Naive thymus-derived CD4-positive, alpha-beta T cell (primary cell): ENCODE measurements around the gene CDH24. TPM values are rescaled to one million over a fixed set of nuclear protein-coding genes. Genes with fewer than 3 reads are reported as not detected.
A peak's percentile ranks its signal among the peaks of the same experiment; 100 is the strongest.
"Not testable (repeated sequence)": the region's sequence is repeated elsewhere in the genome, so short reads cannot be mapped to it uniquely, and the experiment has no call there.

Experiments
- ATAC-seq: fragments of 150-1000 bp; cut with Tn5 transposase; 2 replicates; pipeline ENCODE4 v1.10.0; 2021; ENCODE audit warnings: mild to moderate bottlenecking, moderate library complexity
- CTCF ChIA-PET: fragments of 350-600 bp; sonication (Branson Sonifier 250); formaldehyde crosslinking; loops from one replicate; lab custom pipeline; 2021; ENCODE audit warnings: antibody characterized with exemption; lab: Charles Lee
- POLR2A ChIA-PET: fragments of 350-600 bp; sonication (Branson Sonifier 250); formaldehyde crosslinking; loops from one replicate; lab custom pipeline; 2021; ENCODE audit warnings: antibody characterized with exemption, inconsistent platforms; lab: Charles Lee
- DNase-seq, 9 donors: peaks; one replicate each; pipeline versions ENCODE4 v3.0.0 to v3.0.0-alpha.2; 2020 to 2022; ENCODE audit warnings: mixed read lengths in 1 of 9
- H3K27ac ChIP-seq: one replicate; pipeline ENCODE4 v1.7.0; 2013; ENCODE audit warnings: mild to moderate bottlenecking, low read depth, low read length, moderate library complexity
- H3K27me3 ChIP-seq, 2 donors: one replicate each; pipeline ENCODE4 v1.7.0; 2013; ENCODE audit warnings: low read length in 2 of 2, mild to moderate bottlenecking in 2 of 2, moderate library complexity in 2 of 2; ENCODE audit not compliant: control insufficient read depth in 2 of 2, insufficient read depth in 2 of 2
- H3K36me3 ChIP-seq, 3 experiments: 1 replicate in 2 of 3; 2 replicates in 1 of 3; pipeline ENCODE4 v1.7.0; 2013; ENCODE audit warnings: low read length in 3 of 3, mild to moderate bottlenecking in 3 of 3, moderate library complexity in 1 of 3; ENCODE audit not compliant: insufficient read depth in 3 of 3, control insufficient read depth in 2 of 3
- H3K4me1 ChIP-seq, 2 donors: one replicate each; pipeline ENCODE4 v1.7.0; 2013; ENCODE audit warnings: low read length in 2 of 2, mild to moderate bottlenecking in 2 of 2, moderate library complexity in 1 of 2; ENCODE audit not compliant: control insufficient read depth in 2 of 2, insufficient read depth in 2 of 2
- H3K4me3 ChIP-seq: 2 replicates; pipeline ENCODE4 v1.7.0; 2013; ENCODE audit warnings: mild to moderate bottlenecking, low read length
- H3K9me3 ChIP-seq, 3 experiments: 1 replicate in 2 of 3; 2 replicates in 1 of 3; pipeline ENCODE4 v1.7.0; 2013; ENCODE audit warnings: low read length in 3 of 3; ENCODE audit not compliant: control insufficient read depth in 2 of 3
- H3K27ac Mint-ChIP-seq, 9 donors: one replicate each; pipeline ENCODE4 v1.8.0; 2020 to 2022; ENCODE audit warnings: mixed read lengths in 9 of 9, mild to moderate bottlenecking in 8 of 9, moderate library complexity in 5 of 9, inconsistent platforms in 2 of 9
- H3K27me3 Mint-ChIP-seq, 5 donors: one replicate each; pipeline ENCODE4 v1.8.0; 2021 to 2022; ENCODE audit warnings: mixed read lengths in 5 of 5, mild to moderate bottlenecking in 1 of 5
- H3K36me3 Mint-ChIP-seq, 5 donors: one replicate each; pipeline ENCODE4 v1.8.0; 2020 to 2022; ENCODE audit warnings: mixed read lengths in 5 of 5, mild to moderate bottlenecking in 3 of 5, inconsistent platforms in 1 of 5
- H3K4me1 Mint-ChIP-seq, 7 donors: one replicate each; pipeline ENCODE4 v1.8.0; 2020 to 2022; ENCODE audit warnings: mixed read lengths in 7 of 7, mild to moderate bottlenecking in 3 of 7, inconsistent platforms in 1 of 7
- H3K4me3 Mint-ChIP-seq, 10 donors: one replicate each; pipeline ENCODE4 v1.8.0; 2020 to 2022; ENCODE audit warnings: mild to moderate bottlenecking in 10 of 10, mixed read lengths in 10 of 10, moderate library complexity in 6 of 10, inconsistent platforms in 2 of 10
- H3K9me3 Mint-ChIP-seq, 11 donors: one replicate each; pipeline ENCODE4 v1.8.0; 2020 to 2022; ENCODE audit warnings: mixed read lengths in 11 of 11, mild to moderate bottlenecking in 4 of 11, inconsistent platforms in 1 of 11, moderate library complexity in 1 of 11
- intact Hi-C, 2 donors: fragments of 100-400 bp; cut with micrococcal nuclease; formaldehyde crosslinking; loops; one replicate each; pipeline ENCODE4 v1.15.1; 2023
- polyA plus RNA-seq, 2 donors: library from polyadenylated mRNA; unstranded; fragments of 300-500 nt; fragmentation: Illumina TruSeq; gene quantifications; one replicate each; pipeline ENCODE4 v1.2.3, GENCODE V29; 2021
- total RNA-seq, 6 experiments: library from RNA in 5 of 6; stranded (reverse) in 5 of 6; gene quantifications; 1 replicate in 5 of 6; 2 replicates in 1 of 6; pipeline ENCODE4 v1.2.3 and lab custom pipeline; 2021 to 2026

Gene CDH24
- total and polyA plus RNA-seq, 7 experiments from 2014 or later, result 0.30 to 3.7 (median 1.7) TPM

DNA sequence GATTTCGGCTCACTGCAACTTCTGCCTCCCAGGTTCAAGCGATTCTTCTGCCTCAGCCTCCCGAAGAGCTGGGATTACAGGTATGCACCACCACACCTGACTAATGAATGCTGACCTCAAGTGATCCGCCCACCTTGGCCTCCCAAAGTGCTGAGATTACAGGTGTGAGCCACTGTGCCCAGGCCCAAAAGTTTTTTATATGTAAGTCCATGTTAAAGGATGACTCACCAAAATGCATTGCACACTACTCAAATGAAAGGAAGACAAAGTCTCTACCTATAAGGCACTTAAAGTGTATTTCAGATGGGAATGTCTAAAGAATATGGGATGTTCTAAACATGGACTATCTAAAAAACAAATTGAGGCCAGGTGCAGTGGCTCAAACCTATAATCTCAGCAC lies 53.0 kb downstream of the CDH24 start:
- ChIA-PET CTCF (interaction anchor here (1.0 kb wide), 1 partner anchor 52 kb away, joined by 4 read pairs; no protein-coding TSS in a partner anchor), POLR2A (interaction anchor here (0.7 kb wide), 1 partner anchor 16 kb away, joined by 3 read pairs; no protein-coding TSS in a partner anchor)
- ATAC-seq, H3K27me3 Mint-ChIP-seq, H3K36me3 ChIP-seq, DNase-seq, H3K4me3 ChIP-seq, H3K36me3 Mint-ChIP-seq, H3K27ac ChIP-seq, H3K9me3 Mint-ChIP-seq, H3K9me3 ChIP-seq, intact Hi-C loops, H3K27me3 ChIP-seq, H3K27ac Mint-ChIP-seq: not testable (repeated sequence)
- H3K4me1 Mint-ChIP-seq, result peaks cover 12 to 42% (median 33%) of the 10 kb centered on the region in 7 donors
- peak overlapping the region in 1 of 10 donors; percentile 25 for H3K4me3 Mint-ChIP-seq
- peaks cover 6 to 20% of the 10 kb centered on the region in 2 donors for H3K4me1 ChIP-seq

DNA sequence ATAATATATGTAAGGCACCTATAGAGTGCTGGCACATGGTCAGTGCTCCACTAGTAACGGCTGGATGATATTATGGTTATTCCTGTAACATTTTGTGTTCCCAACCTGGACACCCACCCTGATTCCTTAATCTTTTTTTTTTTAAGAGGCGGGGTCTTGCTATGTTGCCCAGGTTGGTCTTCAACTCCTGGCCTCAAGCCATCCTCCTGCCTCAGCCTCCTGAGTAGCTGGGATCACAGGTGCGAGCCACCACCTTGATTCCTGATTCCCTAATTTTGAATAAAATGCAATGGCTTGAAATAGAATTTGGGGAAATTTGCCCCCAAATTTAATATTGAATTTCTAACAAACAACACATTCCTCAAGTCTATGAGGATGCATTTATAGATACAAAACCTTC lies 54.7 kb downstream of the CDH24 start:
- Mint-ChIP-seq H3K27me3 (no peaks in the 10 kb centered on the region), H3K36me3 (peaks cover 0 to 5% (median 0%) of the 10 kb centered on the region in 5 donors), H3K9me3 (no peaks in the 10 kb centered on the region), H3K4me3 (no peak overlapping the region), H3K4me1 (peaks cover 4 to 26% (median 21%) of the 10 kb centered on the region in 7 donors), H3K27ac (no peak overlapping the region)
- H3K27ac ChIP-seq, result no peak overlapping the region
- H3K9me3 ChIP-seq, result no peaks in the 10 kb centered on the region
- peaks cover 0 to 10% (median 0%) of the 10 kb centered on the region in 3 experiments for H3K36me3 ChIP-seq
- intact Hi-C loops, result no loop called here
- ChIA-PET POLR2A (interaction anchor here (0.6 kb wide), 1 partner anchor 471 kb away, joined by 4 read pairs; no protein-coding TSS in a partner anchor), CTCF (no interaction called here)
- H3K4me3 ChIP-seq, result no peak overlapping the region
- no peak for DNase-seq
- ATAC-seq, result no peak
- H3K27me3 ChIP-seq, result no peaks in the 10 kb centered on the region
- peaks cover 5 to 10% of the 10 kb centered on the region in 2 donors for H3K4me1 ChIP-seq

DNA sequence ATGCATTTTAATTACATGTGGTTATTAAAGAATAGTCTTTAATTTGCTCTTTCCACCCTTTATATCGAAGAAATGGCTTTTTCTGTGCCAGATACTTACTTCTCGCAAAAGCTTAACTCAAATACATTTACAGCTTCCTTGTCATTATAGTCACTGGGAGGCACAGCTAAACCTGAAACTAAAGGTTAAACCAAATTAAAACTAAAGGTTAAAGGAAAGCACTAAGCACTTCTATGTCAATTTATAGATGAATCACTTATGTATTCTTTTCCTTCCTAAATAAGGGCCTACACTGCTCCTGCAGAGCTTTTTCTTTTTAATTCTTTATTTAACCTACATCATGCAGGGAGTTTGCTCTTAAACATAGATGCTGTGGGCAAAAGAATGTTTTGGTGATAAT lies 56.5 kb downstream of the CDH24 start:
- Mint-ChIP-seq H3K4me3 (no peak overlapping the region), H3K27me3 (no peaks in the 10 kb centered on the region), H3K27ac (no peak overlapping the region), H3K4me1 (peaks cover 0 to 9% (median 8%) of the 10 kb centered on the region in 7 donors), H3K9me3 (no peaks in the 10 kb centered on the region), H3K36me3 (peaks cover 0 to 5% (median 1%) of the 10 kb centered on the region in 5 donors)
- Histone ChIP-seq H3K27me3 (no peaks in the 10 kb centered on the region), H3K4me3 (no peak overlapping the region), H3K9me3 (no peaks in the 10 kb centered on the region), H3K4me1 (no peaks in the 10 kb centered on the region), H3K36me3 (peaks cover 0 to 10% (median 0%) of the 10 kb centered on the region in 3 experiments), H3K27ac (no peak overlapping the region)
- ChIA-PET CTCF (interaction anchor here (0.6 to 1.3 kb wide), 4 partner anchors 14 to 431 kb away, joined by 3 to 5 read pairs (median 4); no protein-coding TSS in a partner anchor), POLR2A (interaction anchor here (1.2 to 1.3 kb wide), 2 partner anchors 15 to 23 kb away, joined by 4 to 6 read pairs; no protein-coding TSS in a partner anchor)
- intact Hi-C loops, result no loop called here
- no peak for ATAC-seq
- no peak for DNase-seq

DNA sequence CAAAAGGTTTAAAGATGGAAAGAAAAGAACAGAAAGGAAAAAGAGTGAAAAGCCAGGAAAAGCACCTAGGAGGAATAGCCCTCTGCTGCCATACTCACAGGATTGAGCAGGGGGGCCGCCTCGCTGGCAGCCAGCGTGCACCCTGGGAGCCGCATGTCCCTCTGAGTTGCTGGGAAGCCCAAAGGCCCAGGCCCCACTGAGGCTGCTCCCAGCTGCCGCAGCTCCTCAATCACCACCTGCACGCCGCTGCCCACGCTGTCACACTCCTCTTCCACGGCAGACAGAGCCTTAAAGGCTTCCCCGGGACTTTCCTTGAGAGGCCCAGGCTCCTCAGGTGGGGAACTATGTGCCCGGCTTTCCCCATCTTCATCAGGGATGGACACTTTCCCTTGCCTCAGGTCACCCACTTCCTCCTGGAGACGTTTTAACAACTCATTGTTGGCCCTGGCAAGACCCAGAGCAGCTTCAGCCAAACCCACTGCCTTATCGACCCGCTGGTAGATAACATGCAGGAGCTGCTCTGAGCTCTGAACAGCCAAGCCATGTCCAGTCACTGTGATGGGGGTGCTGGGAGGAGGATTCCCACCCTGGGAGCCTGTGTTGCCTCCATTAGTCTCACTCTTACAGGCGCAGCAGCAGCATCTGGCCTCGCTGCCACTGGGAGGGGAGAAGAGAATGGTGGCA lies 58.8 kb downstream of the CDH24 start:
- Histone ChIP-seq H3K4me1 (no peaks in the 10 kb centered on the region), H3K4me3 (no peak overlapping the region), H3K36me3 (peaks cover 0 to 14% (median 4%) of the 10 kb centered on the region in 3 experiments), H3K27me3 (no peaks in the 10 kb centered on the region), H3K9me3 (no peaks in the 10 kb centered on the region), H3K27ac (no peak overlapping the region)
- Mint-ChIP-seq H3K9me3 (no peaks in the 10 kb centered on the region), H3K4me1 (peaks cover 0 to 5% (median 3%) of the 10 kb centered on the region in 7 donors), H3K27me3 (no peaks in the 10 kb centered on the region), H3K27ac (no peak overlapping the region), H3K4me3 (no peak overlapping the region), H3K36me3 (peaks cover 0 to 8% (median 4%) of the 10 kb centered on the region in 5 donors)
- ATAC-seq (no peak), DNase-seq (no peak)
- CTCF ChIA-PET, result interaction anchor here (0.7 to 10.0 kb wide), 4 partner anchors 9 to 60 kb away, joined by 3 to 199 read pairs (median 48); partner anchors contain the start of genes AJUBA and CDH24
- intact Hi-C loops, result no loop called here
- POLR2A ChIA-PET, result interaction anchor here (0.9 to 1.7 kb wide), 2 partner anchors 8 to 9 kb away, joined by 3 to 5 read pairs; no protein-coding TSS in a partner anchor

DNA sequence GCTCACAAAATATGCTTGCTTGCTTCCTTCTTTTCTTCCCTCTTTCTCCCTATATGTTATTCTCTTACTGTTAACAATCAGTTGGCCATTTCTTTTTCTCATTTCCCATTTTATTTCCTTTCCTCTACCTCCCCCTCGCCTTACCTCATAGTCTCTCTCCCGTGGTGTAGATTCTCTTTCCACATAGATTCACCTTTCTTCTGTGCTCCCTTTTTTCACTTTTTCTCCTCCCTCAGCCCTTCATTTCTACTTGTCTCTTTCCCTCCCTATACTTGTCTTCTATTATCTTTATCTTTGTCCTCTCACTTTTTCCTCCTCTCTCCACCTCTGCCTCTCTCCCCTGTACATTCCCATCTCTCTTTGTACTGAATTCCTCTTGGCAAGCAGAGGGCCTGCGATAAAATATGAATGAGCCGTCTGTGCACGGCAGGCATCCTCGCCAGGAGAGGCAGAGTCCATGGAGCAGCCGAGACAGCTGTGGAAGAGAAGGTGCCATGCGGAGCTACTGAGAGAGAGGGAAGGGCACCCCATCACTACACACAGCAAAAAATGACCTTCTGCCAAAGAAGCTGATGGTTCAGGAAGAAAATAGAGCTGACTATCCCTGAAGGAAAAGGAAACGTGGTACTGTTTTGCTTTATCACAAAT lies 59.5 kb downstream of the CDH24 start:
- CTCF ChIA-PET, result interaction anchor here (0.7 to 10.0 kb wide), 4 partner anchors 10 to 61 kb away, joined by 3 to 199 read pairs (median 48); partner anchors contain the start of genes AJUBA and CDH24
- Mint-ChIP-seq H3K9me3 (no peaks in the 10 kb centered on the region), H3K4me3 (no peak overlapping the region), H3K27me3 (no peaks in the 10 kb centered on the region), H3K36me3 (peaks cover 0 to 13% (median 4%) of the 10 kb centered on the region in 5 donors), H3K4me1 (peaks cover 0 to 5% (median 3%) of the 10 kb centered on the region in 7 donors), H3K27ac (no peak overlapping the region)
- H3K9me3 ChIP-seq, result no peaks in the 10 kb centered on the region
- no peak for ATAC-seq
- POLR2A ChIA-PET, result interaction anchor here (0.9 to 1.7 kb wide), 2 partner anchors 8 to 9 kb away, joined by 3 to 5 read pairs; no protein-coding TSS in a partner anchor
- H3K4me1 ChIP-seq, result no peaks in the 10 kb centered on the region
- no peak for DNase-seq
- H3K27ac ChIP-seq, result no peak overlapping the region
- intact Hi-C loops, result no loop called here
- H3K4me3 ChIP-seq, result no peak overlapping the region
- H3K27me3 ChIP-seq, result no peaks in the 10 kb centered on the region
- peaks cover 0 to 15% (median 4%) of the 10 kb centered on the region in 3 experiments for H3K36me3 ChIP-seq
